Fibroblast of skin of left biceps (primary cell): ENCODE measurements around the gene TNIK.
A peak's percentile ranks its signal among the peaks of the same experiment; 100 is the strongest.
"Not testable (repeated sequence)": the region's sequence is repeated elsewhere in the genome, so short reads cannot be mapped to it uniquely, and the experiment has no call there.

Source experiments
- DNase-seq, 2 experiments: peaks; one replicate each; pipeline ENCODE4 v3.0.0-alpha.2; 2013; ENCODE audit warnings: low read depth in 2 of 2

Gene TNIK

DNA sequence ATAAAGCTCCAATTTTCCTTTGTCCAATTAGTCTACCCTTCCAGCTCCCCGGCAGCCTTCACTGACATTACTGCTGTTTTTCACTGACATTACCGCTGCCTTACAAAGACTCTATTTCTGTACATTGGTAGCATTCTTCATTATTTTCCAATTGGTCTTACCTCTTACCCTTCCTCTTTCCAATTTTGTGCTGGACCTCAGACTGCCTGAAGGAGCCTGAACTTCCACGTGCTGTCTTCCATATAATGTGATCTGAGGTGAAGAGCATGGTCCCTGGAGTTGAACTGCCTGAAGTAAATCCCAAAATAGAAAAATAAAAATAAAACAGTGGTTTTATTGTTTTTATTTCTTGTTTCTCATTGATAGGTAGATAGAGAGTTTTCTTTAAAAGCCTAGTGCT lies 9.2 kb upstream of the TNIK start:
- DNase-seq: no peak

DNA sequence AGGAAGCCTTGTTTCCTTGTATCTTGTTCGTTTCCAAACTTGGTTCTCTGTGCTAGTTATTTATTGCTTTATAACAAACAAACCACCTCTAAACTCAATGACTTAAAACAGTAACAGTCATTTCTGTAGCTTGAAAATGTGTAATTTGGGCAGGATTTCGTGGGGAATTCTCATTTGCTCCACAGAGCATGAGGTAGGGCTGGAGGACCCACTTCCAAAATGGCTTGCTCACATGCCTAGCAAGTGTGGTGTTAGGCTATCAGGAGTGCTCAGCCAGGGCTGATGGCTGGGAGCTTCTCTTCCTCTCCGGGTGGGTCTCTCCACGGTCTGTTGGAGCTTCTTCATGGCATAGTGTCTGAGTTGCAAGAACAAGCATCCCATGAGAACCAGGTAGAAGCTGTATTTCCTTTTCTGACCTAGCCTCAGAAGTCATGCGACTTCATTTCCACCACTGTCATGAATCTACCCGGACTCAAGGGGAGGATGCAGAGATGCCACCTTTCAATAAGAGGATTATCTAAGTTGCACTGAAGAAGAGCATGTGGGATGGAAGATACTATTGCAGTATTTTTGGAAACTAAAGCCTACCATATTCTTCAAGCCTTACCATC lies 8.2 kb upstream of the TNIK start:
- no peak for DNase-seq

DNA sequence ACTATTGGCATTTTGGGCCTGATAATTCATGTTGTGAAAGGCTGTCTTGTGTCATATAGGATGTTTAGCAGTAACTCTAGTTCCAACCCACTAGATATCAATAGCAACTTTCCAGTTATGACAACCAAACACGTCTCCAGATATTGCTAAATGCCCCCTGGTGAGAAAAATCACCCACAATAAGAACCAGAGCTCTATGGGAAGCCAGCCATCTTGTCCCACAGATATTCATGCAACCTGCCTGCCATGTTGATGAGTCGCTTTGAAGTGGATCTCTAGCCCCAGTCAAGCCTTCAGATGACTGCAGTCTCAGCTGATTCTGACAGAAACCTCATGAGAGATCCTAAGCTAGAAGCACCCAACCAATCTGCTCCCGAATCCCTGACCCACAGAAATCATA lies 5.6 kb upstream of the TNIK start:
- DNase-seq: no peak

DNA sequence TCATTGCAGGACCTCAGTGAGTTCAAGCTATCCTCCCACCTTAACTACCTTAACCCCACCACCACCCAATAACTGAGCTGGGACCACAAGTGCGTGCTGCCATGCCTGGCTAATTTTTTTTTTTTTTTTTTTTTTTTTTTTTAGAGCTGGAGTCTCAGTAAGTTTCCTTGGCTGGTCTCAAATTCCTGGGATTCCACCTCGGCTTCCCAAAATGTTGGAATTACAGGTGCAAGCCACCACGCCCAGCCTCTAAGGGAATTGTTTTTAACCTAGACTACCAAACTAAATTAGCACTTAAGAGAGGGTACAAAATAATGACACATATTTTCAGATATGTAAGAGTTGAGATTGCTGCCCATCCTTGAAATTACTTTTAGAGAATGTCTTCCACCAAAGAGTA lies 4.3 kb upstream of the TNIK start:
- no peak for DNase-seq

DNA sequence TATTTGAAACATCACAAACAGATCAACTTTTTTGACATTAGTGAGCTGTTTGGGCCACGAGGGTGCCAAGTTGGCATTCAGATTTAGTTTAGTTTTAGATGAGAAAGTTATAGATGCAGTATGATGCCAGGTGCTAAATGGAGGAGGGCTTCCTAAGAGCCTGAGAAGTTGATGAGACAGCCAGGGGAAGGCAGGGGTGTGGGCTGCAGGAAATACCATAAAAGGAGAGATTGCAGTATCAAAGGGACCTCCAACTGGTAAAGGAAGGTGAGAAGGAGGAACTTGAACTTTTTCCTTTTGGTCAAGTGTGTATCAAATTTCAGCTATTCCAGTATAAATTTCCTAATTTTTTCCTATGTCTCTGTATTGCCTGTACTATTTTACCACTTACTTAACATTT lies 2.0 kb upstream of the TNIK start:
- DNase-seq: no peak

DNA sequence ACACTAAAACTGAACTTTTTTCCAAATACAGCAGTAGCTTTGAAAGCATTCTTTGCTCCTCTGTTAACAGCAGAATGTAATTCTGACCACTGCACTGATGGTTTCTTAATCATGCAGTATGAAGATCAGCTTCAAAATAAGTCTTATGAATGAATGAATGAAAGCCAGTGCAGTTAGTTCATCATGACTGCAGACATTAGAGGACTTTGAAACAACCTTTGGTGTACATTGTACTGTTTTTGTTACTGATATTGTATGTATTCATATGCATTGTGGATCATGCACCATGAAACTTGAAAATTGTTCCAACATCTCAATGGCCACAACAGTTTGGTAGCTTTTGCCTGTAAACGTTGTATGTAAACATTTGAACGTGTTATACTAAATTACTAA lies 1.3 kb upstream of the TNIK start:
- no peak for DNase-seq

DNA sequence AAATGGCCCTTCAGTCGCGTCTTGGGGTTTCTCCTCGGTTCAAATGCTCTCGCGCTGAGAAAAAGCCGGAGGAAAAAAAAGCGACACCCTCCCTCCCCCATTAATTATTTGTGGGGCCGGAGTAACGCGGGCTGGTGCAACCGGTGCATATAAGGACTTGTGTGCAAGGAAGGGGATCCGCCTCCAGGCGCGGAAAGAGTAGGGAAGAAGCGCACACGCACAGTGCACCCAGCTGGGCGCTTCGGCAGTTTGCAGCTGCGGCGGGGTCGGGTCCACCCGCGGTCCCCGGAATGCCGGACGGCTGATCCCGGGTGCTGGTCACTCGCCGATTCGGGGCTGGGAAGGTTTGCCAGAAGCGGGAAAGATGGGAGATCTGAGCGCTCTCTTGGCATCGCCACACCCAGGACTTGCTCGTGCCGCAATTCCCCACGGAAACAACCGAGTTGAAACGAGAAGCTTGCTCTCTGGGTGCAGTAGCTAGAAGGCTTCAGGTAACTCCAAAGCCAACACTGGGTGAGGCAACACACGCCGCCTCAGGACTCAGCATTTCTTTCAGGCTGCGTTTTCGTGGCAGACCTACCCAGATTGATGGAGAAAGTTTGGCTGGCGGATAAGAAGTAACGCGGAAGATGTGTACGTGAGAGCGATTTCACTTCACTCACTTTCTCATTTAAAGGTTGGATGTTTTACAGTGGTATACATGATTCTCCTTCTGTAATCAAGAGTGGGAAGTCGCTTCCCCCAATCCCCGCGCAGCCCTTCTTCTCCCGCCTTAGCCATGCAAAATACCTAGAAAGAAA lies 720 bp upstream of the TNIK start:
- DNase-seq: peak; percentile 23 to 24

DNA sequence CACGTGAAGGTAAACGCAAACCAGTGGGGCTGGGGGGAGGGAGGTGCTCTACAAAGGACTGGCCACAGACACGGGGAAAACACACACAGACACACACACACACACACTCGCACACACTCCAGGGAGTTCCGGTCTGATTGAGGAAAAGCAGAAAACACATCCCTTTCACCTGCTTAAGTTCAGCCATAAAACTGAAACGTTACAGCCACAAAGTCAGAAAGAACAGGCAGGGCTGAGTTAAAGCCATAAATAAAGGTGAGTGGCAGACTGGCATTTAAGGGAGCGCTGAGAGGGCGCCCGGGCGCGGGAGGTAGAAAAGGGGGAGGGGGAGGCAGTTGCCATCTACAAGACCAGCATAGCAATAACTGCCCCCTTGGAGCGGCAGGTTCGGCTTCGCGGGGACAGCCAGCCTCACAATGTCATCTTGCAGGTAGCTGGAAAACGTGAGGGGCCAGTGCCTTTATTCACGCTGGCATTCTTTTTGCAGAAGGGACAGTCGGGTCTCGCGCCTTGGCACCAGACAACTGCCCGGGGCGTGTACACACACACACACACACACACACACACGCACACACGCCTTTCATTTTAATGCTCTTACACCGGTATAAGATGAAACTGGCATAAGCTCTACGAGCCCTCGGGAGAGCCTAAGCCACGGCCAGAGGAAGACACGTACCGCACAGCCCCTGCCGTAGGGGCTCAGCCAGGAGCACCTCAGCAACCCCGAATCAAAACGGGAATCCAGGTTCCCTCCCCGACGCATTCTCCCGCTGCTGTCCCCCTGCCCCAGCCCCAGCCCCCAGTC lies 866 bp downstream of the TNIK start:
- DNase-seq: no peak

DNA sequence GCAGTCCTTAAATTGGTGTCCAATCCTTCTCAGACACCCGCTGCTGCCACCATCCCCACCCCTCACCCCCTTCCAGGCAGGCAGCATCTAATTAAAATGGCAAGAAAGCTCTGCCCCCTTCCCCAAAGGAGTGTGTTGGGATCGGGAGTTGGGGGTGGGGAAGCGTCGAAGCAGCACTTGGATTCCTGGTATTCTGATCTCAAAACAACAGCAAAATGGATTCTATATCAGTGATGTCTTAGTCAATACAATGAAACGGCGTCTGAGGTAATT lies 1.4 kb downstream of the TNIK start:
- DNase-seq: no peak

DNA sequence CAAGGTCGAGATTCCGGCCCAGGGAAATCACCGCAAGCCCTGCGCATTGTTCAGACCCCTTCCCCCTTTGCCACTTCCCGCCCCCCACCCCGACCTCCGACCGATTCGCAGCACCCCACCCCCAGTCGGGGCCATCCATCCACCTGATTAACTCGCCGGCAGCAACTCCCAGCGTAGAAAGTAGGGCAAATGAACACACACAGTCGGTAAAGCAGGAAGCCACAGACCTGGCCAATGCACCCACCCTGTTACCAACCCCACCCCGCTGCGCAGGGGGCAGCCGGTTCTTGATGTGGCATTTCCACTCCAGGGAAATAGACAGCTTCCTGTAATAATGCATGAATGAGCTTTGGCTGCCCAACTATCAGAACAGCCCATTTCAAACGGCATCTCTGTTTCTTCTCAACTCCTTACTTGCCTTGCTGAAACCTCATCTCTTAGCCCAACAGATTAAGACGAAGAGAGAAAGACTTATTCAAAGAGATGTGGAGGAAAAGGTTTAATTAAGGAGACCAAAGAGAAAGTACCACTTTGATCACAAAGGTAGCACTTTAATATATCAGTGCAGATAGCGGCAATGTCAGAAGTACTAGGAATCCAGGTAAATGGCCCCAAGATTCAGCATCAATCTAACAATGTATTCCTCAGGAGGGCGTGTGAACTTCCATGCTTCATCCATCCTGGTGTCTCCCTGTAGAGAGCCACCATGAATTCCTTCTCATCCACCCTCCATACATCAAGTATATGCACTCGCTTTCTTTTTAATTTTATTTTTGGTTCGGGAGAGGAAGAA lies 1.9 kb downstream of the TNIK start:
- DNase-seq: no peak

DNA sequence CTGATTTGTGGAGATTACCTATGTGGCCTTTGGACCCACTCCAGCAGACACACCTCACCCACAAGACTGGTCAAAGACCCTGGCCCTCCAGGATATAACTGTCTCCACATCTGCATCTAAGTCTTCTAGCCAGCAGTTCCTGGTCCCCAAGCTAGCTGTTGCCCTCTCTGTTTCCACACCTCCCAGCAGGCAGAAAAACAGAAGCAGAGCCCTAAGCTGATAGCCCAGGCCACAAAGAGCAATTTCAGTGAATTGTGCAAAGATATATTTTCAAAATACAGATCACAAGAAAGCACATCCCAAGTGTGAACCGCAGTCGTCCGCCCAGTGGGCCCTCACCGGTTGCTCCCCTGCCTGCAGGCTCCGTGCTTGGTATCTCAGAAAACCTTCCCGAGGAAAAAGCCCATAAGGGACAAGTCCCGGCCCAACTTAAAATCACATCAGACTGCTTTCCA lies 2.6 kb downstream of the TNIK start:
- no peak for DNase-seq

DNA sequence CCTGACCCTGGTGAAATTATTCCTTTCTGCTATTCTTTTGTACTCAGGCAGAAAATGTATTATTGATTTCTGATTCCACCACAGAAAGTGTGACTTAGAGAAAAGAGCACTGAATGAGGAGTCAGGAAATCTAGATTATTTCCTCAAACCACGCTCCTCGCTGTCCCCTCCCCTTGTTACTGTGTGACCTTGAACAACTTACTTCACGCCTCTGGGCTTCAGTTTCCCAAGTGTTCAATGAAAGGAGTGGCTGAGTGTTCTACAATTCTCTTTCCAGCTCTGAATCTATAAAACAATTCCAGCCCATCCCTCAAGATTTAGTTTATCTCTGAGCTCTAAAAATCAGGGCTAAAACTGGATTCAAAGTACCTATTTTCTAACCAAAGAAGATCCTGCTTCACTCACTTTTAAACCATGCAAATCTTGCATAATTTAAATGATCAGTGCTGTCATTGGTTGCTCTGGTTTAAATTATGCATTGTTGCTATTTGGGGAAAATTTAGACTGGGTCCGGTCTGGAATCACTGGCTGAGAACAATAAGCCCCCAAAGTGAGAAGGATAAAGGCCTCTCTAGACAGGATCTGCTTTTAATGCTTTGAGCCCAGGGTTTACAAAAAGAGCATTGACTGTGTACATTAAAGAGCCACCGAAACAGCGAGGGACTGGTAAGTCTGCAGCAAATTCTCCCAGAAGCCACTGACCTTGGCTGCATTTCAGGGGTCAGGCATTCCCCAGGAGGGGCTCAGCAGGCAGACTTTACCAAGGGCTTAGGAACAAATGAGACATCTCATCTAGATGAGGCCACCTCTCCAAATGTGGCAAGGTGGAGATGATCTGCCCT lies 3.2 kb downstream of the TNIK start:
- DNase-seq: no peak

DNA sequence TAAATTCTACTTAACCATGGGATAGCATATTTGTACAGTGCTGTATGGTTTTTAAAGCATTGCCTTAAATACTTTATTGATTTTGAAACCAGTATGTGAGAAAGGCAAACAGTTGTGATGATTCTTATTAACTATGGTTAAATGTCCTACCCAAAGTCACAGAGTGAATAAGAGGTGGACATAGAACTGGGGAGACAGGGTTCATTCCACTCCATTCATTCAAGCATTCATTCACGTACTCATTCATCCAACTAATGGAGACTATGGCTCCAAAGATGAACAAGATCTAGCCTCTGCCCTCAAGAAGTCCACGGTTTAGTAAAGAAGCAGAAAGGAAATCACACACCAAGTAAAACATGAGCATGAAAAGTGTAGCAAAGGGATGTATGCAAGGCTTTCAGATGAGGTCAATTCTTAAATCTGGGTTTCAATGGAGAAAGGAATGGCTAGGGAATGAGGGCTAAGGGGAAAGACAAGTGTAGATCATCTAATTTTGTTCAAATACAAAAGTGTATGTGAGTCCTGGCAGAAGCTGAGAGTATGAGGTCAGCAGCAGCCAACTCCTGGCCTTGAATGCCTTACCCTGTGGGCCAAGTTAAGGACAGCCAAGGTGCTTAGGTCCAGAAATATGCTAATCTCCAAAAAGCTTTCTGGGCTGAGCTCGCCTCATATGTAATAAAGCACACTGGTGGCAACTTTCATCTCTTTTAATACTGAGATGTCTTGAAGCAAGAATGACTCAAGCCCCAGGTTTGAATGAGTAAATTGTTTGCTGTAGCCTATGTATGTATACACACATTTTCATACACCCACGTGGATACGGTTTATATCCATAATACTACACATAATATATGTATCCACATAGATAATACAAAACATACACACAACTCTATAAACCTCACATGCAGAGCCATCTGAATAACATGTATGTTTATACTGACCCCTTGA lies 4.3 kb downstream of the TNIK start:
- no peak for DNase-seq

DNA sequence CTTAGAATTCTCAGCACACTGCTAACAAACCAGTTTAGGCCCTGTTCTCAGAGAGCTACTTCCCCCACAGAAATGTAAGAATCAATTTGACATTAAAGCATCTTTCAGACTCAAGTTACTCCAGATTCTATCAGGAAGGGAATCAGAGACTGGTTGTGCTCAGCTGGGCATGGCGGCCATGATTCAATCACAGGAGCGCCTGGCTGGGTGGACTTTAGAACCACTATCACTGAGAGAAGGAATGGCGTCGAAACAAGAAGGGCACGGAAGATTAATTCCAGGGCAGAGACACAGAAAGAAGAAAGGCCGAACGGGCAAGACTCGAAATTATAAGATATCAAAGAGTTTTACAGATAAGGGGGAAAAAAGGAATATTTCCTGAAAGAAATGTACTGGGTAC lies 6.2 kb downstream of the TNIK start:
- no peak for DNase-seq

DNA sequence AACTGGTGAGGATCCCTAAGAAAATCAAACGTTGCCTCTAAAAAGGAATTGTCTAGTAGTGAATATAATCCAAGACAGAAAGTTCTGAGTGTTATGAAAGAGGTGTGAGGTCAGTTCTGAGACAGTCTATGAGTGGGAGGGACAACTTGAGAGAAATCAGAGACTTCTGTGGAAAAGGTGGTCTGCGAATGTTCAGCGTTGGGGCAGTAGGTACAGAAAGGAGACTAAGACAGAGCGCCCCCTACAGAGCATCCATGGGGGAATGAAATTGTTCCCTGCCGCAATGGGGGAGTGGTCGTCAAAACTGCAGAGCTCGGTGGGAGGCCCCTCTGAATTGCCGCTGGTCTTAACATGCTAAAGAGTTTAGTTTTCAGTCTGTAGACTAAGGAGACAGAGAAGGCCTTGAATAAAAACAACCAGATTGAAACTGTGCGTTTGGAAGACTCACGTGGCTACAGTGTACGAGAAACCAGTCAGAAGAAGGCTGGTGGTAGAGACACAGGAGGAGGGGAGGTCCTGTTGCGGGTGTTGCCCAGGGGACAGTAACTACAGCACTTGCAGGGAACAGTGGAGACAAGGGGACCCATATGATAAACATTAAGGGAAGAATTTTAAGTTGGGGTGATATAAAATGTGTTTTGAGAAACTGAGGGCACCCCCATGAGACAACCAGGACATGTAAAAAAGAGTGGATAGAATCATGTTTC lies 6.9 kb downstream of the TNIK start:
- DNase-seq: no peak

DNA sequence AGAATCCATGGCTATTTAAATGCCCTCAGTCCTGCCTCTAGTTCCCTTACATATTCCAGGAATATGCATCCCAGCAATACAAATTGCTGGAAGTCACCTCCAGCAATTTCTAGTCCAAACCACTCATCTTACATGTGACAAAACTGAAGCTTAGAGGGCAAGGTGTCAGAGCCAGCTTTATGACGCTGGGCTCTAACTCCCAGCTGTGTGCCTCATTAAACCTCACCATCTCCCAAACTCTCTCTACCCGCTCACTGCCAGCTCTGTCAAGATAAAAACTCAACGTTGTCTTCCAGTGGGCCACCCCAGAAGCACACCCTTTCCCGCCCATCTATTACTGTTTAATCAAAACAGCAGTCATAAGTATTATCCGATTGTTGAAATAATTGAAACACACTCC lies 7.9 kb downstream of the TNIK start:
- DNase-seq: no peak

DNA sequence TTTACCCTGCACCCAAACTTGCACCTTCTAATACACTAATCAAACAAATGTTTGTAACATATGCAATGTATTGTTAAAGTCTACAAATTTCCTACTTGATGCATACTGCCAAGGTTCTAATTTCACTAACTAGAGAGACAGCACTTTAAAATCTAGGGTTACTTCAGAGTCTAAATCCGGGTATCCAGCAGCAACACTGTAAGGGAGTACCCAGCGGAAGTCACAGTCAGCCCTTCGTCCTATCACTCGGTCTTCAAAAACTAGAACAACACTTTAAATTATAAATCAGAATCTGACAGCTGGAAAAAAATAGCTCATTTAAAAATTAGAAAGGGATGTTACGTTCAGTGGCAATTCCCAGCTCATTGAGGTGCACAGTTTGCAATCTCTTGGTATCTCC lies 8.3 kb downstream of the TNIK start:
- DNase-seq: no peak

DNA sequence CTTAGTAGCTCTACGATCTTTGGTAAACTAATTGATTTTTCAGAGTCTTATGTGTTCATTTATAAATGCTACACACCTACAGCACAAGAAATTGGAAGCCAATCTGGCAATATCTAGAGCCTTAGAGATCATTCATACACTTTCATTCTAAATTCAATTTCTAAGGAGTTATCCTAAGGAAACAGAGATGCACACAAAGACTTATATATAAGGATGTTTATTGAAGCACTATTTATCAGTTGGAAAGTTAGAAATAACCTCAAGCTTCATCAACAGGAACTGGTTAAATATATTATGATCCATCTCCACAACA lies 12.7 kb downstream of the TNIK start:
- DNase-seq: not testable (repeated sequence)

DNA sequence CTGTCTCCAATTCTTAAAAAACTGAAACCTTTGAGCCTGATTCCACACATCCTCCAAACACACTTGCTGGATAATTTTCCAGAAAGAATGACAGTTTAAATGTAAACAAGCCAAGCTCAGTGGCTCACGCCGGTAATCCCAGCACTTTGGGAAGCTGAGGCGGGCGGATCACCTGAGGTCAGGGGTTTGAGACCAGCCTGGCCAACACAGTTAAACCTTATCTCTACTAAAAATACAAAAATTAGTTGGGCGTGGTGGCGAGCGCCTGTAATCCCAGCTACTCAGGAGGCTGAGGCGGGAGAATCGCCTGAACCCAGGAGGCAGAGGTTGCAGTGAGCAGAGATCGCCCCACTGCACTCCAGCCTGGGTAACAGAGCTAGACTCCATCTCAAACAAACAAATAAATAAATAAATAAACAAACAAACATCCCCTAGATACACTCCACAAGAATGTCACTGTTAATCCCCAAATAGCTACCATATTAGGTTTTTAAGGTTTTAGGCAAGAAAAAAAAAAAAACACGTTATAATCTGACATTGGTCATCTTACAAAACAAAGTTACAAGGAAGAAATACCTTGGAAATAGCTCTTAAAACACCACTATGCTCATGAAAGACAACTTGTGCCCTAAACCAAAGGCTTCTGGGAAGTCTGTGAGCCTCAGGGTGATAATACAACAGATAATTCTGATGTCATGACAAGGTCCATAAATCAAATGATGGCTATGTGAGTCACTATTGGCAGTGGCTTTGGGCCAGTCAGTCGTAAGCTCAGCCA lies 13.2 kb downstream of the TNIK start:
- peak; percentile 33 to 38 for DNase-seq
